GM12892 (cell line): ENCODE measurements around the gene ATP13A2. TPM values are rescaled to one million over a fixed set of nuclear protein-coding genes. Genes with fewer than 3 reads are reported as not detected.

Source experiments
- DNase-seq: peaks from one replicate; pipeline ENCODE4 v3.0.0; 2011; ENCODE audit not compliant: insufficient read length
- FAIRE-seq: peaks from 2 replicates; lab custom pipeline; 2011; peaks lifted over from hg19 to GRCh38; lab: Jason Lieb, UNC
- POLR2A ChIP-seq: IDR thresholded peaks from 2 replicates; pipeline ENCODE4 v1.6.1; 2011; ENCODE audit warnings: low read depth, low read length, control low read depth
- POLR2AphosphoS5 ChIP-seq: IDR thresholded peaks from 2 replicates; pipeline ENCODE4 v1.6.1; 2011; ENCODE audit warnings: low read depth, low read length, control low read depth
- TAF1 ChIP-seq: IDR thresholded peaks from 2 replicates; pipeline ENCODE4 v1.6.1; 2011; ENCODE audit warnings: low read depth, mild to moderate bottlenecking, control low read depth, low read length, borderline replicate concordance
- polyA plus RNA-seq: library from polyadenylated mRNA; unstranded; fragments of >200 nt; gene quantifications from one replicate; pipeline ENCODE4 v1.2.1, GENCODE V29; 2012; ENCODE audit warnings: missing spikeins, inconsistent platforms; ENCODE audit not compliant: missing spikeins

ATP13A2 gene
- 5.0 TPM for polyA plus RNA-seq

GRCh38 chr1:17011439-17012307 lies at the start of gene ATP13A2:
Gene ATP13A2, minus strand, starts transcription at chr1:17011928. Its CDS starts 190 bp downstream, at chr1:17011738.
- DNase-seq (peak; percentile 89), FAIRE-seq (peak; percentile 98)
- TF ChIP-seq POLR2AphosphoS5 (no peak), POLR2A (no peak)

- FAIRE-seq (no peak), DNase-seq (no peak)
- TF ChIP-seq POLR2A = no peak
- no peak for TF ChIP-seq TAF1
- no peak for TF ChIP-seq POLR2AphosphoS5
These were observed 49.8 kb upstream of the ATP13A2 start for GRCh38 chr1:17061486-17061885.

GRCh38 chr1:17060306-17060749 lies 48.6 kb upstream of the ATP13A2 start:
- DNase-seq (no peak), FAIRE-seq (peak; percentile 53)
- TF ChIP-seq POLR2AphosphoS5 (no peak), TAF1 (no peak), POLR2A (no peak)

- FAIRE-seq (peak; percentile 88), DNase-seq (peak; percentile 45)
- no peak for TF ChIP-seq POLR2AphosphoS5
- no peak for TF ChIP-seq TAF1
- TF ChIP-seq POLR2A = no peak
These were observed 47.9 kb upstream of the ATP13A2 start for GRCh38 chr1:17059391-17060305.

- DNase-seq (no peak), FAIRE-seq (no peak)
- TF ChIP-seq POLR2A = no peak
- no peak for TF ChIP-seq TAF1
These were observed 44.8 kb upstream of the ATP13A2 start for GRCh38 chr1:17056551-17056950.

GRCh38 chr1:17055801-17056200 lies 44.1 kb upstream of the ATP13A2 start:
- DNase-seq (no peak), FAIRE-seq (no peak)
- TF ChIP-seq POLR2A (no peak), POLR2AphosphoS5 (no peak), TAF1 (no peak)

GRCh38 chr1:17053685-17054410 lies 42.1 kb upstream of the ATP13A2 start, which contains the start of gene SDHB:
Gene SDHB, minus strand, starts transcription at chr1:17054032. Its CDS starts 13 bp downstream, at chr1:17054019.
- FAIRE-seq (peak; percentile 100), DNase-seq (peak; percentile 97)
- TF ChIP-seq TAF1 (peak; percentile 85), POLR2A (peak; percentile 85), POLR2AphosphoS5 (peak; percentile 81)

- no peak for TF ChIP-seq TAF1
- no peak for TF ChIP-seq POLR2AphosphoS5
- TF ChIP-seq POLR2A = no peak
- DNase-seq = no peak
- no peak for FAIRE-seq
These were observed 41.5 kb upstream of the ATP13A2 start for GRCh38 chr1:17053086-17053684.

- no peak for DNase-seq
- no peak for FAIRE-seq
- no peak for TF ChIP-seq TAF1
- no peak for TF ChIP-seq POLR2A
- TF ChIP-seq POLR2AphosphoS5 = no peak
These were observed 40.9 kb upstream of the ATP13A2 start for GRCh38 chr1:17052641-17053040.

GRCh38 chr1:17052038-17052437 lies 40.3 kb upstream of the ATP13A2 start:
- no peak for TF ChIP-seq POLR2A
- no peak for TF ChIP-seq POLR2AphosphoS5
- TF ChIP-seq TAF1 = no peak
- DNase-seq (no peak), FAIRE-seq (no peak)

GRCh38 chr1:17047924-17048323 lies 36.2 kb upstream of the ATP13A2 start:
- DNase-seq (no peak), FAIRE-seq (no peak)
- TF ChIP-seq POLR2A (no peak), POLR2AphosphoS5 (no peak), TAF1 (no peak)

- no peak for DNase-seq
- no peak for FAIRE-seq
- TF ChIP-seq TAF1 (no peak), POLR2A (no peak), POLR2AphosphoS5 (no peak)
These were observed 34.6 kb upstream of the ATP13A2 start for GRCh38 chr1:17046334-17046657.
